Stimulated activated CD4-positive, alpha-beta T cell treated with anti-CD3 and anti-CD28 coated beads, TNF-alpha, amount 100 ng/mL, for 48 hours (primary cell): ENCODE results near the gene BTG1.
"Not testable (repeated sequence)": the region's sequence is repeated elsewhere in the genome, so short reads cannot be mapped to it uniquely, and the experiment has no call there.

Source experiments
- DNase-seq, 3 donors: peaks; one replicate each; pipeline ENCODE4 v3.0.0-alpha.2; 2020; ENCODE audit warnings: low read depth in 3 of 3

Gene BTG1

GRCh38 chr12:92149563-92149962 lies 3.9 kb upstream of the BTG1 start:
- DNase-seq: no peak

DNA sequence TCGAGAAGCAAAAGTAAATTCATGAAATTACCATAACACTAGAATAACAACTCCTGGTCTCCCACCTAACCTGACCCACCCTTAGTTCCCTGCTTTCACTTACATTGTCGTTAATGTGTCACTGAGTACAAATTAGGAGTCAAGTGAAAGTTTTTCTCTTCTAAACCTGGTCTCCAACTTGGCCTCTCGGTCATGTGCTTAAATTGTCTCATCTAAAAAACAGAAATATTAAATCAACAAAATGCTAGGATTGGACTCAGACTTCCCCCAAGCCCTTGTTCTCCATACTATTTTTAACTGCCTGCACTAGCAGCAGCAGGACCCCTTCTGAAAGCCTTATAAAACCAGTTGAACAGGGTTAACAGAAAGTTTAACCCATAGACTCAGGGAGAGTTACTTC lies 1.8 kb upstream of the BTG1 start:
- DNase-seq: no peak

DNA sequence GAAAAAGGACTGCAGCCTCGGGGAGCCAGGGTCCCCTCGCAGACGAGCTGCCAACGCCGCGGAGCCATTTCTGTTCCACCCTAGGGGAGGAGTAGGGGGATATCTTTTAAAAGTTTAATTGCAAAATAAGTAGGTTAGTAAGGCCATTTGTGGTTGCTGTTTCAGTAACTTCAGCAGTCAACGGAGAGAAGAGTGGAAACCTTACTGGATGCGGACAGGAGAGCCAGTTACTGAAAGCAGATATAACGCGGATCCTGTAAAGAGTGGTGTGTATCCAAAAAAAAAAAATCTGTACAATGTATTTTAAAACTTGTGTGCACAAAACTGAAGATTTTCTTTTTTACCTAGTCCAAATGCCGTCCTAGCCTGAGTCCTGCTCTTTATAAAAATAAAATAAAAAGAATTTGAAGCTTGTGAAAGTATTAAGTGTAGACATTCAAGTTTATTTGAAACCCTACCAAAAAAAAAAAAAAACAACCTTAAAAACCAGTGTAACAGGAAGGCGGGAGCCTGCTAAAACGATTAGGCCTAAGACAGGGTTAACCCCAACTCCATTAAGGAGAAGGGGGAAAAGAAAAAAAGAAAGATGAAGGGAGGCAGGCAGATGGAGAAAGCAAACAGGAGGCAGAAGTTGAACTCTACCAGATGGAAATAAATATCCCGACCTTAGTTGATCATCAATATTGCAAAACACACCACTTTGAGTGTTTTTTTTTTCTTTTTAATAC lies 1.0 kb upstream of the BTG1 start:
- no peak for DNase-seq

DNA sequence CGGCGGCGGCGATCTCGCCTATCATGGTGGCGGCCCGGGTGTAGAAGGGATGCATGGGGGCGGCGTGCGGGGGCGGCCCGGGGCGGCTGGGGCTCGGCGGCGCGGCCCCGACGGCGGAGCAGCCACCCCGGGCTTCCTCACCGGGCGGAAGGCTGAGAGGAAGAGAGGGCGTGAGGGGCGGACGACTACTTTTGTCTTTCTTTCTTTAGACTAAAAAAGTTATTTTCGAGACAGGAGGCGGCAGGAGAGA lies 240 bp downstream of the BTG1 start:
- no peak for DNase-seq

GRCh38 chr12:92144631-92145480 lies 790 bp downstream of the BTG1 start:
- peak in 2 of 3 donors; percentile 20 to 28 for DNase-seq

GRCh38 chr12:92143686-92144630 lies 1.7 kb downstream of the BTG1 start:
- DNase-seq: peak; percentile 39 to 47 (median 44)

- no peak for DNase-seq
Measured at GRCh38 chr12:92143258-92143657, 2.4 kb downstream of the BTG1 start.

GRCh38 chr12:92142251-92142926 lies 3.3 kb downstream of the BTG1 start:
- DNase-seq: no peak

DNA sequence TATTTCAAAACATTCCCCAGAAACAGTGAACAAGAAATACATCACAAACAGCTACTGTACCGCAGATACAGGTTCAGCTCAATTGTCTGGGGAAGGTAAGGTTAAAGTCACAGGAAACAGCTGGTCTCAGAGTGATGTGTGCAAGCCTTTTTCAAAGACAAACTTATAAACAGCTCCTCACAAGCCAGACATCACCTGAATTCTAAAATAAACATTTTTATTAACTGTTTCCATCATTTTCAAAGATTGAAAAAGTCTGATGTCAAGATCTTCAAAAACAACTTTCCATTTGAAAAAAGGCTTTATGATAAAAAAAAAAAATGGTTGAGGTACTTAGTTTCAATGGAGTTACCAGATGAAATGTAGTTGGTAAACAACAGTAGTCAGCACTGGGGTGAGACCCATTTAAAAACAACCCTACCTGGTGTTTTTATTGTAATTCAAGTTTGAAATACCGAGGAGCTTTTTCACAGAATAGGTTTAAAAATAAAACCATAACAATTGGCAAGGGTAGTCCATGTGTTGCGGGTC lies 4.0 kb downstream of the BTG1 start:
- DNase-seq: no peak

DNA sequence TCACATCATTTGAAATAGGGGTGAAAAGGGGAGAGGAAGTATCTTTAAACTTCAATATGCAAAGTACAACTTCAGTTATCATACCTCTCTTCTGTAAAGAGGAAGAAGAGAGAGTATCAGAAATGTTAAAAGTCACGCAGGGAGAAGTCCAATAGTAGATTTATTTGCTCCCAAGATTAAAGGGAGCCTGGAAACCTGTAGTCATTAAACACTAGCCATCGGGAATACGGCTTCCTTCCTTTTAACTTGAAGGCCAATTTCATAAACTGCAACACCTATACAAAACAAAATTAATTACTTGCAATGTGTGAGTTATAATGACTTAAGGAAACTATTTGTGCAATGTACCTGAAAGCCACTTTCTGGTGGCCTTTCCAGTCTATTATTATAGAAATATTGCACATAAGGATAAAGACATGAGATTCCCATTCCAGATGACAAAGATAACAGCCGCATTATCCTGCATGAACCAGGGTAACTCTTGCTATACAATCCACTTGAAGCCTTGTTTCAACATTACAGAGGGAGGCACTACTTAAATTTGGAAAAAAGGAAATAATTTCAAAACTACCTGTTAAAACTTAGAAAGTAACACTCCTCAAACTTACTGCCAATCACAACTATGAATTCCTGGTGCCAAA lies 4.6 kb downstream of the BTG1 start:
- no peak for DNase-seq

- no peak for DNase-seq
Measured at GRCh38 chr12:92140156-92140555, 5.5 kb downstream of the BTG1 start.

- no peak for DNase-seq
Measured at GRCh38 chr12:92139634-92140150, 6.0 kb downstream of the BTG1 start.

- DNase-seq: no peak
Measured at GRCh38 chr12:92138626-92139025, 7.0 kb downstream of the BTG1 start.

GRCh38 chr12:92138144-92138543 lies 7.5 kb downstream of the BTG1 start:
- no peak for DNase-seq

DNA sequence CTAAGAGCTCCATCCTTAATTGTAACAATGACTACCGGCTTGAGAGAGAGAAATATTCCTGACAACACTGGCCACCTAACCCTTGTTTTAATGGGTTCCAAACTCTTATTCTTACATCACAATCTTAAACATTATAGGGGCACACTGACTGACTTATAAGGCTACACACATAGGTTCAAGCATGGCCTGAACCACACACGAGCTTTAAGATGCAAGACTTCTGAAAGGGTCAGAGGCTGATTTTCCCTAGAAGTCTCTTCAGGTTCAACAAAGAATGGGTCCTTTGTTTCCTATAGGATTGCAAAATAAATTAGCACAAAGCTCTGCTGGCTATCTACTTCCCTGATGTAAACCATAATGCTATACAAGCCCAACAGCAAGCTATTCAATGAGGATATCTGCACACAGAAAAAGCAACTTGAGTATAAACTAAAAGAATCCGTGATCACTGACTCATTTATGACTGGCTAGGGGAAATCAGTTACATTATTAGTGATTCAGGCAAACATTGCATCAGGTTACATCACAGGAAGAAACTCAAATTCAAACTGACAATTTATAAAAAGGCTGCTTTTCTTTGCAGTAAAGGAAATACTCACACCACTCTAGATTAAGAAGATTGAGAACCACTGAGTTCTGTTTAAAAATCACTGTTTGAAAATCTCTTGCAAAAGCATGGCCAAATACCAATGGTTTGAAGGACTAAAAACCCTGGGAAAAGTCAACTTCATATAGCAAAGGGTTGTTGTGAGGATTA lies 8.5 kb downstream of the BTG1 start:
- no peak for DNase-seq

DNA sequence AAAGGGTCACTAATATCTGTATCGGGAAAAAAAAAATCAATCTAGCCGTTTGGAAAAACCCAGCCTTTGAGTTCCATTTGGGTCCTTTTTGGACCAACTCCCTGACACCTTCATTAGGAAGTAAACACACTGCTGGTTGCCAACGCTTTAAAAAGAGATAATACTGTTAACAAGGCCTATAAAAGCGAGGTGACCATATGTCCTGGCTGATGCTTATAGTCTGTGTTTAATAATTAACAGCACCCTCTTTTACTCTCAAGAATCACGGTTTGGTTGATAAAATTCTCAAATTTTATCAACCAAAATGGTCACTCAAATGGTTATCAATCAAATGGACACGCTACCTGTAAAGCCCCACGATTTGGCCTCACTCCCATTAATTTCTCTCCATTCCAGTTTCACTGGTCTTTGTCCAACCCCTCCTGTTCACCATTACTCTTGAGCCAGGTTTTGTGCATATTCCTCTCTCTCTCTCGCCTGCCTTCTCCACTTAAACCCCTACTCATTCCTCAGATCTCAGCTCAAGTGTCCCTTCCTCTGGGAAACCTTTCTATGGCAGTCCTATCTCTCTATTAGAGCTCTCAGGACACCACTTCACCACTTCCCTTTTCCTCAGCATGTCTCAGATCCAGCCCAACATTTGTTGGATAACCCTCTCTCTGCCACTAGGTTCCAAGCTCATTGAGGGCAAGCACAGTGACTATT lies 9.5 kb downstream of the BTG1 start:
- no peak for DNase-seq

DNA sequence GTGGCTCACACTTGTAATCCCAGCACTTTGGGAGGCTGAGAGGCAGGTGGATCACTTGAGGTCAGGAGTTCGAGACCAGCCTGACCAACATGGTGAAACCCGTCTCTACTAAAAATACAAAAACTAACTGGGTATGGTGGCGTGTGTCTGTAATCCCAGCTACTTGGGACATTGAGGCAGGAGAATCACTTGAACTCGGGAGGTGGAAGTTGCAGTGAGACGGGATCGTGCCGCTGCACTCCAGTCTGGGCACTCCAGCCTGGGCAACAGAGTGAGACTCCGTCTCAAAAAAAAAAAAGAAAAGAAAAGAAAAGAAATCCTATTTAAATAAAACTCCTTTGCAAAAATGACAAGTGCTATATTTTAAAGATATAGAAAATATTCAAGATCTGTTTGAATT lies 10.1 kb downstream of the BTG1 start:
- DNase-seq: not testable (repeated sequence)

DNA sequence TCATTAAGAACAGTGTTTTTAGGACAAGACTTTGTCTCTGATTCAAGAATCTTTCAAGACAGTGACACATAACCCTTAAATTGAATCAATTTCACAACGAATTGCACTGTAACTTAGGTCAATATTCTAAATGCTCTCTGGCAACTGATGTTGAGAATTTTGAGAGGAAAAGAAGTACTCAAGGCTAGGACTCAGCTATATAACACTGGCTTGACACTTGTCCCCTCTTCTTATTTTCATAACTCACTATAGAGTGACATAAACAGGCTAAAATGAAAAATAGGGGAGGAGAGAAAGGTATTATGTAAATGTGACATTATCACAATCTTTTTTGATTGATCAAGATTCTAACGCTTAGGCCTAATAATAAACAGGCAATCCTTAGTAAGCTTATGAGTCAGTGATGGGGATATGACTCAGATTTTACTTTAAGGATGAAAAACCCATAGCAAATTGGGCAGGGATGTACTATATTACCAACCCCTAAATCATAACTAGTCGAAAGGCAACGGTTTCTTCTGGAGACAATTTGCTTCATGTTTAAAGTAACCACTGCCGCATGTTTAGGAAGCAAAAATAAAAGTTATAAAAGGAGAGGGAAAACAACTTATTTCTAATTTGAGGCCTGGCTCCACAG lies 10.9 kb downstream of the BTG1 start:
- no peak for DNase-seq
